IPS-NIHi7 (cell line): ENCODE results near the gene BMP6.

Experiments used
- DNase-seq: peaks from one replicate; pipeline ENCODE4 v3.0.0; 2012; ENCODE audit warnings: mixed read lengths; ENCODE audit errors: extremely low spot score

BMP6 gene

GRCh38 chr6:7827142-7827541 lies 101.2 kb downstream of the BMP6 start:
- DNase-seq = no peak

GRCh38 chr6:7828124-7828523 lies 102.2 kb downstream of the BMP6 start:
- no peak for DNase-seq

GRCh38 chr6:7832904-7833750 lies 107.2 kb downstream of the BMP6 start:
- DNase-seq = no peak

- no peak for DNase-seq
These were observed 107.8 kb downstream of the BMP6 start for GRCh38 chr6:7833751-7834070.

GRCh38 chr6:7836371-7837026 lies 110.6 kb downstream of the BMP6 start:
- no peak for DNase-seq

- no peak for DNase-seq
These were observed 116.0 kb downstream of the BMP6 start for GRCh38 chr6:7841781-7842468.

GRCh38 chr6:7846966-7847818 lies 121.3 kb downstream of the BMP6 start:
- DNase-seq = peak; percentile 38

GRCh38 chr6:7848229-7848628 lies 122.3 kb downstream of the BMP6 start:
- no peak for DNase-seq

- DNase-seq = no peak
These were observed 125.9 kb downstream of the BMP6 start for GRCh38 chr6:7851780-7852179.

GRCh38 chr6:7859591-7859990 lies 133.7 kb downstream of the BMP6 start:
- no peak for DNase-seq

- no peak for DNase-seq
These were observed 139.9 kb downstream of the BMP6 start for GRCh38 chr6:7865781-7866180.

GRCh38 chr6:7866526-7866925 lies 140.6 kb downstream of the BMP6 start:
- no peak for DNase-seq

- DNase-seq = no peak
These were observed 143.0 kb downstream of the BMP6 start for GRCh38 chr6:7868926-7869325.

- no peak for DNase-seq
These were observed 152.6 kb downstream of the BMP6 start for GRCh38 chr6:7878401-7878964.

GRCh38 chr6:7879043-7879442 lies 153.1 kb downstream of the BMP6 start:
- no peak for DNase-seq

GRCh38 chr6:7879579-7879978 lies 153.7 kb downstream of the BMP6 start:
- no peak for DNase-seq

GRCh38 chr6:7879980-7880717 lies 154.2 kb downstream of the BMP6 start:
- DNase-seq = no peak

GRCh38 chr6:7880718-7881107 lies 154.8 kb downstream of the BMP6 start:
- DNase-seq = no peak

GRCh38 chr6:7881765-7882500 lies 156.0 kb downstream of the BMP6 start:
- DNase-seq = no peak
